PC-3 (cell line): ENCODE data around the gene SEPTIN10. TPM values are rescaled to one million over a fixed set of nuclear protein-coding genes. Genes with fewer than 3 reads are reported as not detected.

Source experiments
- ATAC-seq: fragments of 200-7000 bp; cut with Tn5 transposase; 2 replicates; pipeline ENCODE4 v1.9.1; 2020; ENCODE audit warnings: mild to moderate bottlenecking, moderate library complexity
- BruUV-seq: library from RNA; stranded (reverse); fragments of 400-500 nt; replicated peaks from 2 replicates; lab custom pipeline; 2021; lab: Mats Ljungman, UMichigan
- CTCF ChIA-PET: fragments of 300-600 bp; sonication (Branson Sonifier 250); formaldehyde crosslinking; loops from one replicate; lab custom pipeline; 2022; ENCODE audit warnings: antibody characterized with exemption; lab: Charles Lee
- POLR2A ChIA-PET: fragments of 300-600 bp; sonication (Branson Sonifier 250); formaldehyde crosslinking; loops from one replicate; lab custom pipeline; 2022; ENCODE audit warnings: antibody characterized with exemption; ENCODE audit not compliant: unreplicated experiment; lab: Charles Lee
- DNase-seq: peaks from one replicate; pipeline ENCODE4 v3.0.0-alpha.2; 2015
- H2AFZ ChIP-seq: fragments of 300-600 bp; sonication (generic); 2 replicates; pipeline ENCODE4 v1.6.0; 2016; ENCODE audit warnings: antibody characterized with exemption, low read length
- H3F3A ChIP-seq: fragments of 300-600 bp; sonication (generic); one replicate; pipeline ENCODE4 v1.6.0; 2017; ENCODE audit warnings: antibody characterized with exemption, low read length, control low read depth, mild to moderate bottlenecking; ENCODE audit not compliant: unreplicated experiment
- H3K27ac ChIP-seq: fragments of 300-600 bp; sonication (generic); 2 replicates; pipeline ENCODE4 v1.5.1; 2016; ENCODE audit warnings: mild to moderate bottlenecking, low read length
- H3K27me3 ChIP-seq: fragments of 300-600 bp; sonication (generic); 2 replicates; pipeline ENCODE4 v1.6.1; 2016; ENCODE audit warnings: low read length, mixed read lengths
- H3K36me3 ChIP-seq: fragments of 300-600 bp; sonication (generic); 2 replicates; pipeline ENCODE4 v1.6.1; 2016; ENCODE audit warnings: low read depth, mixed run types, low read length, mixed read lengths
- H3K4me1 ChIP-seq: fragments of 300-600 bp; sonication (generic); 2 replicates; pipeline ENCODE4 v1.5.1; 2016; ENCODE audit warnings: low read length; ENCODE audit not compliant: insufficient read depth
- H3K4me2 ChIP-seq: fragments of 300-600 bp; sonication (generic); 2 replicates; pipeline ENCODE4 v1.6.0; 2016; ENCODE audit warnings: low read length
- H3K4me3 ChIP-seq: fragments of 300-600 bp; sonication (generic); 2 replicates; pipeline ENCODE4 v1.5.1; 2016; ENCODE audit warnings: mild to moderate bottlenecking, low read length, mixed read lengths
- H3K79me2 ChIP-seq: fragments of 300-600 bp; sonication (generic); 2 replicates; pipeline ENCODE4 v1.6.1; 2017; ENCODE audit warnings: low read length, mixed read lengths
- H3K9ac ChIP-seq: fragments of 300-600 bp; sonication (generic); 2 replicates; pipeline ENCODE4 v1.6.0; 2016; ENCODE audit warnings: mild to moderate bottlenecking, low read length
- H3K9me2 ChIP-seq: fragments of 300-600 bp; sonication (generic); replicated peaks from 2 replicates; pipeline ENCODE4 v1.6.1; 2016; ENCODE audit warnings: mixed run types, low read length, mixed read lengths
- H3K9me3 ChIP-seq: fragments of 300-600 bp; sonication (generic); 2 replicates; pipeline ENCODE4 v1.6.1; 2016; ENCODE audit warnings: low read length, mixed read lengths
- H4K20me1 ChIP-seq: fragments of 300-600 bp; sonication (generic); 2 replicates; pipeline ENCODE4 v1.6.1; 2016; ENCODE audit warnings: low read length, mixed read lengths
- EZH2 ChIP-seq: fragments of 300-600 bp; sonication (generic); IDR thresholded peaks from one replicate; pipeline ENCODE4 v1.6.1; 2017; ENCODE audit warnings: antibody characterized with exemption, mild to moderate bottlenecking, low read length; ENCODE audit not compliant: unreplicated experiment
- EZH2phosphoT487 ChIP-seq: fragments of 300-600 bp; sonication (generic); IDR thresholded peaks from 2 replicates; pipeline ENCODE4 v1.6.1; 2018; ENCODE audit warnings: mild to moderate bottlenecking, antibody characterized with exemption, low read length, borderline replicate concordance
- intact Hi-C: fragments of 100-400 bp; cut with micrococcal nuclease; formaldehyde crosslinking; loops from 2 replicates; pipeline ENCODE4 v1.9.0; 2023
- total RNA-seq: library from RNA; depleted of rRNA; stranded (reverse); fragments of >200 nt; gene quantifications from 2 replicates; pipeline ENCODE4 v1.2.3, GENCODE V29; 2014
- TF ChIP-seq, protein P1 (sequence below): fragments of 300-600 bp; sonication (generic); conservative IDR thresholded peaks from 2 replicates; pipeline ENCODE4 v1.5.1; 2017; ENCODE audit warnings: antibody characterized with exemption, low read depth, mild to moderate bottlenecking, low read length

The SEPTIN10 gene
- total RNA-seq, 1 experiment from 2014 or later, result 36.1 TPM

DNA sequence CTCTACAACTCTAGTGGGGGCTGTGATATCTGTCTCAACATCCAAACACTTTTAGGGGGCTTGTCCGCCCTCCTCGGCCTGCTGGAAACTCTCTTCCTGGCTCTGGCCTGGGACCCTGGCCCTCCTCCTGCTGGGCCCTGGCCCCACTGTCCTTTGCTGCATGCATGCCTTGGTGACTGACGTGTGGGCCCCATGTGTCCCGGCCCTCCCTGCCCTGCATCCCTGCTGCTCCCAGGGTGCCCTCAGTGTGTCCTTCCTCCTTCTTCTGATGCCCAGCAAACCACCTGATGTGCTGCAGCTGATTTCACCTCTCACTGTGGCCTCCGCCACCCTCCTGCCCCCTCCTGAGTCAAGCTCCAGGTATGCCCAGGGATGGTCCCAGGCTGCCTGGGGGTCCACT is 101.7 kb downstream of the SEPTIN10 start:
- Histone ChIP-seq H3K4me1 (peaks cover 10% of the 10 kb centered on the region), H3K27ac (no peak overlapping the region), H3K4me2 (no peak overlapping the region), H3K79me2 (no peaks in the 10 kb centered on the region), H4K20me1 (no peaks in the 10 kb centered on the region), H3K9ac (no peak overlapping the region), H2AFZ (no peak overlapping the region), H3K36me3 (no peaks in the 10 kb centered on the region), H3K4me3 (no peak overlapping the region), H3K27me3 (no peaks in the 10 kb centered on the region), H3F3A (no peaks in the 10 kb centered on the region), H3K9me2 (no peaks in the 10 kb centered on the region), H3K9me3 (no peaks in the 10 kb centered on the region)
- ChIA-PET POLR2A (no interaction called here), CTCF (no interaction called here)
- TF ChIP-seq, protein P1, sequence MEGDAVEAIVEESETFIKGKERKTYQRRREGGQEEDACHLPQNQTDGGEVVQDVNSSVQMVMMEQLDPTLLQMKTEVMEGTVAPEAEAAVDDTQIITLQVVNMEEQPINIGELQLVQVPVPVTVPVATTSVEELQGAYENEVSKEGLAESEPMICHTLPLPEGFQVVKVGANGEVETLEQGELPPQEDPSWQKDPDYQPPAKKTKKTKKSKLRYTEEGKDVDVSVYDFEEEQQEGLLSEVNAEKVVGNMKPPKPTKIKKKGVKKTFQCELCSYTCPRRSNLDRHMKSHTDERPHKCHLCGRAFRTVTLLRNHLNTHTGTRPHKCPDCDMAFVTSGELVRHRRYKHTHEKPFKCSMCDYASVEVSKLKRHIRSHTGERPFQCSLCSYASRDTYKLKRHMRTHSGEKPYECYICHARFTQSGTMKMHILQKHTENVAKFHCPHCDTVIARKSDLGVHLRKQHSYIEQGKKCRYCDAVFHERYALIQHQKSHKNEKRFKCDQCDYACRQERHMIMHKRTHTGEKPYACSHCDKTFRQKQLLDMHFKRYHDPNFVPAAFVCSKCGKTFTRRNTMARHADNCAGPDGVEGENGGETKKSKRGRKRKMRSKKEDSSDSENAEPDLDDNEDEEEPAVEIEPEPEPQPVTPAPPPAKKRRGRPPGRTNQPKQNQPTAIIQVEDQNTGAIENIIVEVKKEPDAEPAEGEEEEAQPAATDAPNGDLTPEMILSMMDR, result no peak
- no peak for TF ChIP-seq EZH2phosphoT487
- DNase-seq, result no peak
- BruUV-seq, result no TSS peak
- no peak for ATAC-seq
- intact Hi-C loops, result no loop called here

DNA sequence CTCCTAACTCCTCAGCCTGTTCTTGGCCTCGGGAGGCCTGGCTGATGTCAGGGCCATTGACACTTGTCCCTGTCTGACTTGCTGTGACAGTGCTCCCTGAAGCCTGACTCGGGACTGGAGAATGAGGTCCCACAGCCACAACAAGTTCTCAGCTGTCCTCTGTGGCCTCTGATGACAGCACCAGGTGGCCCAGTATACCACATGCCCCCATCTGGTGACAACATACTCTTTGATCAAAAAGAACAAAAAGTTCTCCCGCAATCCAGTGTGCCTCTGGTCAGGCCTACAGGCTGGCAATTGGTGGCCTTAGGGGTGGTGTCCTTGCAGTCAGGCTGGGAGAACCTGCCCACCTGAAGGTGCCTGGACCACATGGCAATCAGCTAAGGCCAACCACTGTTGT is 102.6 kb downstream of the SEPTIN10 start:
- no peak overlapping the region for H3K27ac ChIP-seq
- CTCF ChIA-PET, result no interaction called here
- no peak overlapping the region for H2AFZ ChIP-seq
- intact Hi-C loops, result no loop called here
- ATAC-seq (no peak), DNase-seq (no peak)
- H4K20me1 ChIP-seq, result no peaks in the 10 kb centered on the region
- H3K4me3 ChIP-seq, result no peak overlapping the region
- no peak overlapping the region for H3K9ac ChIP-seq
- BruUV-seq, result no TSS peak
- no peaks in the 10 kb centered on the region for H3K9me3 ChIP-seq
- H3K36me3 ChIP-seq, result no peaks in the 10 kb centered on the region
- TF ChIP-seq EZH2 (no peak), EZH2phosphoT487 (no peak)
- TF ChIP-seq, protein P1, result no peak
- no peaks in the 10 kb centered on the region for H3K9me2 ChIP-seq
- POLR2A ChIA-PET, result interaction anchor here (0.5 kb wide), 1 partner anchor 99 kb away, joined by 8 read pairs; no protein-coding TSS in a partner anchor
- no peak overlapping the region for H3K4me2 ChIP-seq
- H3F3A ChIP-seq, result no peaks in the 10 kb centered on the region
- no peaks in the 10 kb centered on the region for H3K27me3 ChIP-seq
- H3K79me2 ChIP-seq, result no peaks in the 10 kb centered on the region
- peaks cover 10% of the 10 kb centered on the region for H3K4me1 ChIP-seq

DNA sequence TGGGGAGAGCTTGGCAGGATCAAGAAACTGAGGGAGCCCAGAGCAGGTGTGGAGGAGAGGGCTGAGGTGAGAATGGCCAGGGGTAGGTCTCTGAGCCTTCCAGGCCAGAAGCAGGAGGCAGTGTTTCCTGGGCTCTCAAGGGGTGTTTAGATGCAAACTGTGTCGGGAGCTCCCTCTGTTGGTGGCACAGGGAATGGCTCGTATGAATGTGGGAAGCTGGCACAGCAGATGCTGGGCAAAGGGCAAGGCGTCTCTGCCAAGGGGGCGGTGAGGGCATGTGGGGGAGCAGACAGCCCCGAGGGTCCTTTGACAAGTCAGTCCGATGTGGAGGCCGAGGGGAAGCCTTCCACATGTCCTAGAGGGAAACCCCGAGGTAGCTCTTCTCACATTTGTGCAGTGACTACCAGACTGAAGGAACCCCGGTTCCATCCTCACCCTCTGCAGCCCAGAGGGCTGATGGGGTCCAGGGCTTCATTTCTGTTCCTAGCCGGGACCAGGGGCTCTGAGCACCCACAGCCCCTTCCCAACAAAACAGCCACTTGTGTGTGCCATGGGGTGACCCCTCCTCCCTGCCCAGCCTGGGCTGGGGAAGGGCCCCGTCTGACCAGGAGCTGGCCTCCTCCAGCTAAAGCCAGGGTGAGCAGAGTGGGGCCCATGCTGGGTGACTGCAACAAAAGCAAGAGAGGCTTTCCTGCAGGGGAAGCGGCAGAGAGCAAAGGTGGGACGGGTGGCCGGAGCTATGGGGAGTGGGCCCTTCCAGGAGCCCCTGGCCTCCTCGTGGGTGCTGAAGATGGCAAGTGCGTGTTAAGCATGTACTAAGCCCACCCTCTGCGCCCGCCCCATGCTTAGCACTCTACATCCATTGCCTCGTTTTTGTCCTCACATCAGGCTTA is 103.4 kb downstream of the SEPTIN10 start:
- Histone ChIP-seq H3K27me3 (no peaks in the 10 kb centered on the region), H3K9ac (no peak overlapping the region), H2AFZ (no peak overlapping the region), H4K20me1 (no peaks in the 10 kb centered on the region), H3F3A (no peaks in the 10 kb centered on the region), H3K4me2 (no peak overlapping the region), H3K27ac (no peak overlapping the region), H3K79me2 (no peaks in the 10 kb centered on the region), H3K4me1 (peaks cover 10% of the 10 kb centered on the region), H3K36me3 (no peaks in the 10 kb centered on the region), H3K4me3 (no peak overlapping the region), H3K9me3 (no peaks in the 10 kb centered on the region), H3K9me2 (no peaks in the 10 kb centered on the region)
- TF ChIP-seq EZH2phosphoT487 (no peak), EZH2 (no peak)
- TF ChIP-seq, protein P1, result peak; percentile 94
- intact Hi-C loops, result loop anchor here (1.0 kb wide), 1 partner anchor 382 kb away; no protein-coding TSS in a partner anchor
- ChIA-PET POLR2A (no interaction called here), CTCF (interaction anchor here (0.7 to 1.4 kb wide), 3 partner anchors 29 to 171 kb away, joined by 3 to 8 read pairs (median 5); no protein-coding TSS in a partner anchor)
- no TSS peak for BruUV-seq
- DNase-seq, result peak; percentile 88
- peak; percentile 76 for ATAC-seq
